ENCODE results near the gene DDRGK1.

Gene DDRGK1

DNA sequence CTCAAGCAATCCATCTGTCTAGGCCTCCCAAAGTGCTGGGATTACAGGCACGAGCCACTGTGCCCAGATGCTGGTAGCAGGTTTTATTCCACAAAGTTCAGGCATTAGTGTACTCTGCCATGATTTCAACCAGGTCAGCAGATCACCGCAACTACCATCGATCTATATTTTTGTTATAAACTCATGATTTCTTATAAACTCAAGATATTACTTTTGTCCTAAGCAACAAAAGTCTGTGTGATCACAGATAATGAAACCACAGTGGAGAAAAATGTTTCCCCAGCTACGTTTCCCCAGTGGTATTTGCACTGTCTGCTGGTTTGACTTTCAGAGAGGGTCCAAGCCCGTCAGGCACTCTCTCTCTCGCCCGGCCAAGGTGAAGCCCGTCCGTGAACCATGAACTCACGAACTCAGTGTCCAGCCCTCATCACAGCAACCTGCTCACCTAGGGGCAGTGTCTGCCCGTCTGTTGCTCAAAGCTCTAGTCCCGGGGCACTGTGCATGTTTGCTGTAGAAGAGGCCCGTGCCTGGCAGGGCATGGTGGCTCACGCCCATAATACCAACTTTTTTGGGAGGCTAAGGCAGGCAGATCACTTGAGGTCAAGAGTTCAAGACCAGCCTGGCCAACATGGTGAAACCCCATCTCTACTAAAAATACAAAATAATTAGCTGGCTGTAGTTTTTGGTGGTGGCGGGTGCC, 27.6 kb upstream of the DDRGK1 start:
- Mint-ChIP-seq H3K9me3 (no peaks in the 10 kb centered on the region), H3K27me3 (ENCODE audit: low read depth) (peaks cover 31% of the 10 kb centered on the region), H3K27ac (no peak overlapping the region), H3K36me3 (ENCODE audit: low read depth) (no peaks in the 10 kb centered on the region), H3K4me1 (no peaks in the 10 kb centered on the region), H3K4me3 (no peak overlapping the region)
- TF ChIP-seq, protein P1, sequence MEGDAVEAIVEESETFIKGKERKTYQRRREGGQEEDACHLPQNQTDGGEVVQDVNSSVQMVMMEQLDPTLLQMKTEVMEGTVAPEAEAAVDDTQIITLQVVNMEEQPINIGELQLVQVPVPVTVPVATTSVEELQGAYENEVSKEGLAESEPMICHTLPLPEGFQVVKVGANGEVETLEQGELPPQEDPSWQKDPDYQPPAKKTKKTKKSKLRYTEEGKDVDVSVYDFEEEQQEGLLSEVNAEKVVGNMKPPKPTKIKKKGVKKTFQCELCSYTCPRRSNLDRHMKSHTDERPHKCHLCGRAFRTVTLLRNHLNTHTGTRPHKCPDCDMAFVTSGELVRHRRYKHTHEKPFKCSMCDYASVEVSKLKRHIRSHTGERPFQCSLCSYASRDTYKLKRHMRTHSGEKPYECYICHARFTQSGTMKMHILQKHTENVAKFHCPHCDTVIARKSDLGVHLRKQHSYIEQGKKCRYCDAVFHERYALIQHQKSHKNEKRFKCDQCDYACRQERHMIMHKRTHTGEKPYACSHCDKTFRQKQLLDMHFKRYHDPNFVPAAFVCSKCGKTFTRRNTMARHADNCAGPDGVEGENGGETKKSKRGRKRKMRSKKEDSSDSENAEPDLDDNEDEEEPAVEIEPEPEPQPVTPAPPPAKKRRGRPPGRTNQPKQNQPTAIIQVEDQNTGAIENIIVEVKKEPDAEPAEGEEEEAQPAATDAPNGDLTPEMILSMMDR (IDR thresholded peaks at IDR 0.05; ENCODE audit: unreplicated experiment in 3 of 3): no peak

DNA sequence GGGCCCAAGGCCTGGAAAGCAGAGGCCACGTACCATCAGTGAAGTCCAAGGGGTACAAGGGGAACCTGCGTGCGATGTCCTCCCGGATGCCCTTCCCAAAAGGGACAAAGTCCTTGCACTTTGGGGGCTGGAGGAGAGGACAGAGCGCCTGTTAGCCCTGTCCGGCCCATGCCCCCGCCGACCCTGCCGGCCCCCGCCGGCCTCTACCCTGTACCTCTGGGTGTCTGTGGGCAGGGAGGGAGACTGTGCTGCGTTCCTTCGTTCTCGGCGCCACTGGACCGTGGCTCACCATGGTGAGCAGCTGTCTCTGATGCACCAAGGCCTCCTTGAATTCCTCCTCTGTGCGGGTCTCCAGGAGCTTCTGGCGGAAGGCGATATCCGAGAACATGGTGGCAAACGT, 26.6 kb upstream of the DDRGK1 start:
- Mint-ChIP-seq H3K4me3 (no peak overlapping the region), H3K4me1 (peaks cover 5% of the 10 kb centered on the region), H3K27me3 (ENCODE audit: low read depth) (peaks cover 22% of the 10 kb centered on the region)

DNA sequence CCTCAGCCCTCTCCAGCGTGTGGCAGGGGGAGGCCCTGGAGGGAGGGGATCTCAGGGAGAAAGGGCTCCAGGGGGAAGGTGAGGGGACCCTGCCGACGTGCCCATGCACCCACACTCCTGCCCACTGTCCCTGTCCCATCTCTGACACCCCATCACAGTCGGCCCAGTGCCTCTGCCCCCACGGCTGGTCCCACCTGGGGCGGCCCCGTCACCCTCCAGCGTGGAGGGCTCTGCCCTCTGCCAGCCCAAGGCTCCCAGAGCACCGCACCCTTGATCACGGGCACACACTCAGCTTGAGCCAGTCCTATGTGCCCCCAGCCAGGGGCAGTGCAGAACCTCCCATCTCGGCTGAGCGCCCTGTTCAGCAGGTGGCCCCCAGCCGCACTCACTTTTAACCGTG, 25.3 kb upstream of the DDRGK1 start:
- Mint-ChIP-seq H3K27me3 (ENCODE audit: low read depth) (peaks cover 8% of the 10 kb centered on the region), H3K36me3 (ENCODE audit: low read depth) (no peaks in the 10 kb centered on the region), H3K4me3 (no peak overlapping the region), H3K9me3 (no peaks in the 10 kb centered on the region), H3K4me1 (peaks cover 7% of the 10 kb centered on the region), H3K27ac (no peak overlapping the region)
- TF ChIP-seq, protein P1 (IDR thresholded peaks at IDR 0.05; ENCODE audit: unreplicated experiment in 3 of 3): no peak

More for the DNA sequence above, 26.6 kb upstream of the DDRGK1 start:
- no peaks in the 10 kb centered on the region for H3K9me3 Mint-ChIP-seq
- TF ChIP-seq, protein P1 (IDR thresholded peaks at IDR 0.05; ENCODE audit: unreplicated experiment in 3 of 3): no peak
- no peaks in the 10 kb centered on the region for H3K36me3 Mint-ChIP-seq (ENCODE audit: low read depth)
- H3K27ac Mint-ChIP-seq: no peak overlapping the region

DNA sequence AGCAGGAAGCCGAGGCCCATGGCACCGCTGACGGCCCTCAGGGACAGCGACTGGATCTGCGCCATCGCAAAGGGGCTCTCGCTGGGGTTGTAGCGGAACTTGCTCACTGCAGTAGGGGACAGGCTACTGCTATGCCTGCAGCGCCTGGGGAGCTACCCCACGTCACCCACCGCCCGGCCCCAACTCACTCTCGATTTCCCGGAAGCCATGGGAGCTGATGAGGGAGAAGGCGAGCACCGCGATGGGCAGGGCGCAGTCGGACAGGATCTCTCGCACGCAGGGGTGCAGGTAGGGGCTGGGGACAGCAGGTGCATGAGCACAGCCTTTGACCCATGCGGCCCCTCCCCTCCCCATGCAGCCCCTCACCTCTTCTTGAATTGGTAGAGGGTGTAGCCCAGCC, 24.7 kb upstream of the DDRGK1 start:
- H3K4me1 Mint-ChIP-seq: peaks cover 7% of the 10 kb centered on the region
- no peak overlapping the region for H3K4me3 Mint-ChIP-seq
- H3K27me3 Mint-ChIP-seq (ENCODE audit: low read depth): peaks cover 5% of the 10 kb centered on the region
- no peaks in the 10 kb centered on the region for H3K36me3 Mint-ChIP-seq (ENCODE audit: low read depth)
- H3K9me3 Mint-ChIP-seq: no peaks in the 10 kb centered on the region
- TF ChIP-seq, protein P1 (IDR thresholded peaks at IDR 0.05; ENCODE audit: unreplicated experiment in 3 of 3): no peak
- no peak overlapping the region for H3K27ac Mint-ChIP-seq

DNA sequence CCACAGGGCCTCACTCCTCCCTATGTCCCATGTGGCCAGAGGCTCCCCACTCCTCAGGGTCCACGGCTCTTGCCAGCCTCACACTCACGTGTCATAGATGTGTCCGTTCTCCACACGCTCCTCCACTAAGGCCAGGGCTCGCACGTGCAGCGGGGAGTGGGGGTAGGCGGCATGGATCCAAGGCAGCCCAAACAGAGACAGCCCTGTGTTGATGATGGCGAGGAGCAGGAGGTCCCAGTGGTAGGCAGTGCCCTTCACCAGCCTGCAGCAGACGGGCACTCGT, 24.2 kb upstream of the DDRGK1 start:
- no peak overlapping the region for H3K4me3 Mint-ChIP-seq
- no peak overlapping the region for H3K27ac Mint-ChIP-seq
- H3K27me3 Mint-ChIP-seq (ENCODE audit: low read depth): peaks cover 5% of the 10 kb centered on the region
- TF ChIP-seq, protein P1 (IDR thresholded peaks at IDR 0.05; ENCODE audit: unreplicated experiment in 3 of 3): no peak
- no peaks in the 10 kb centered on the region for H3K9me3 Mint-ChIP-seq
- H3K36me3 Mint-ChIP-seq (ENCODE audit: low read depth): no peaks in the 10 kb centered on the region
- H3K4me1 Mint-ChIP-seq: peaks cover 8% of the 10 kb centered on the region
